HepG2 (cell line): ENCODE measurements around the gene SKIL. TPM values are rescaled to one million over a fixed set of nuclear protein-coding genes. Genes with fewer than 3 reads are reported as not detected.

ENCODE experiments used
- AKAP8 ChIP-seq: sonication (generic); formaldehyde crosslinking; IDR thresholded peaks from 2 replicates; pipeline ENCODE4 v1.5.1; 2020; ENCODE audit warnings: mild to moderate bottlenecking, missing genetic modification reagents
- ATF4 ChIP-seq, 2 experiments: fragments of 450-650 bp in 1 of 2; sonication (generic) in 1 of 2; formaldehyde crosslinking; IDR thresholded peaks; 2 replicates each; pipeline versions ENCODE4 v1.5.0 to v1.8.0; 2020 to 2022; ENCODE audit warnings: mild to moderate bottlenecking in 1 of 2, missing genetic modification reagents in 1 of 2
- CENPX ChIP-seq: sonication (generic); formaldehyde crosslinking; IDR thresholded peaks from 2 replicates; pipeline ENCODE4 v1.9.0; 2021; ENCODE audit warnings: mild to moderate bottlenecking, missing genetic modification reagents, moderate library complexity
- FOXC1 ChIP-seq: sonication (generic); formaldehyde crosslinking; IDR thresholded peaks from 2 replicates; pipeline ENCODE4 v1.8.0; 2022; ENCODE audit warnings: mild to moderate bottlenecking, missing genetic modification reagents, borderline replicate concordance
- FOXO1 ChIP-seq: sonication (generic); formaldehyde crosslinking; IDR thresholded peaks from 2 replicates; pipeline ENCODE4 v1.4.0; 2020; ENCODE audit warnings: missing genetic modification reagents
- GABPA ChIP-seq, 2 experiments: IDR thresholded peaks; 2 replicates each; pipeline ENCODE4 v1.6.1; 2011 to 2016; ENCODE audit warnings: low read depth in 2 of 2, low read length in 1 of 2, missing biosample characterization in 1 of 2, missing genetic modification characterization in 1 of 2
- HMGA1 ChIP-seq: sonication (generic); formaldehyde crosslinking; conservative IDR thresholded peaks from 2 replicates; pipeline ENCODE4 v1.4.0; 2020; ENCODE audit warnings: missing genetic modification reagents
- NR2F1 ChIP-seq, 2 experiments: fragments of 450-650 bp in 1 of 2; formaldehyde crosslinking in 1 of 2; IDR thresholded peaks; 2 replicates each; pipeline versions ENCODE4 v1.5.0 to v1.6.1; 2016 to 2020; ENCODE audit warnings: mild to moderate bottlenecking in 1 of 2, missing compliant biosample characterization in 1 of 2, missing genetic modification reagents in 1 of 2, moderate library complexity in 1 of 2
- SNAPC2 ChIP-seq: sonication (generic); formaldehyde crosslinking; IDR thresholded peaks from 2 replicates; pipeline ENCODE4 v1.8.1; 2022; ENCODE audit warnings: mild to moderate bottlenecking, missing genetic modification reagents
- SRSF4 ChIP-seq: fragments of 200-400 bp; formaldehyde crosslinking; IDR thresholded peaks from one replicate; pipeline ENCODE4 v1.6.1; 2018; ENCODE audit warnings: mild to moderate bottlenecking, low read depth, low read length, moderate library complexity; ENCODE audit not compliant: poor library complexity, severe bottlenecking
- TCF7 ChIP-seq: sonication (generic); IDR thresholded peaks from 2 replicates; pipeline ENCODE4 v1.6.1; 2016; ENCODE audit warnings: antibody characterized with exemption, low read depth
- ZFX ChIP-seq: sonication (generic); formaldehyde crosslinking; IDR thresholded peaks from 2 replicates; pipeline ENCODE4 v1.4.0; 2020; ENCODE audit warnings: mild to moderate bottlenecking, low read depth, missing genetic modification reagents, moderate library complexity
- ZFY ChIP-seq: sonication (generic); formaldehyde crosslinking; IDR thresholded peaks from 2 replicates; pipeline ENCODE4 v1.4.0; 2020; ENCODE audit warnings: missing genetic modification reagents
- ZNF225 ChIP-seq: sonication (generic); formaldehyde crosslinking; IDR thresholded peaks from 2 replicates; pipeline ENCODE4 v1.4.0; 2020; ENCODE audit warnings: mild to moderate bottlenecking, missing genetic modification reagents
- ZNF30 ChIP-seq: sonication (generic); formaldehyde crosslinking; IDR thresholded peaks from 2 replicates; pipeline ENCODE4 v1.5.0; 2020; ENCODE audit warnings: mild to moderate bottlenecking, missing genetic modification reagents
- ZNF619 ChIP-seq: sonication (generic); formaldehyde crosslinking; IDR thresholded peaks from 2 replicates; pipeline ENCODE4 v1.4.0; 2020; ENCODE audit warnings: mild to moderate bottlenecking, missing genetic modification reagents
- ZNF850 ChIP-seq: sonication (generic); formaldehyde crosslinking; conservative IDR thresholded peaks from 2 replicates; pipeline ENCODE4 v1.9.0; 2021; ENCODE audit warnings: mild to moderate bottlenecking, missing genetic modification reagents
- polyA plus RNA-seq, 8 experiments: library from polyadenylated mRNA; depleted of rRNA in 3 of 8; stranded (reverse) in 7 of 8; unstranded in 1 of 8; fragments of >200 nt; fragmentation: Illumina TruSeq in 4 of 8; extraction: Trizol in 4 of 8; gene quantifications; 2 replicates each; pipeline versions ENCODE4 v1.2.1 to v1.2.3, GENCODE V29; 2011 to 2016; ENCODE audit warnings: low read depth in 4 of 8, missing spikeins in 1 of 8, mixed read lengths in 1 of 8; ENCODE audit not compliant: insufficient read depth in 1 of 8
- total RNA-seq, 5 experiments: library from RNA; depleted of rRNA; stranded (reverse); fragments of >200 nt; fragmentation: Illumina TruSeq; extraction: Trizol; gene quantifications; 2 replicates each; pipeline ENCODE4 v1.2.3, GENCODE V29; 2016; ENCODE audit warnings: low read depth in 1 of 5
- TF ChIP-seq, protein P1 (sequence below): sonication (generic); formaldehyde crosslinking; IDR thresholded peaks from 2 replicates; pipeline ENCODE4 v1.8.0; 2022; ENCODE audit warnings: mild to moderate bottlenecking, missing genetic modification reagents, borderline replicate concordance
- TF ChIP-seq, protein P2 (sequence below): sonication (generic); formaldehyde crosslinking; IDR thresholded peaks from 2 replicates; pipeline ENCODE4 v1.4.0; 2020; ENCODE audit warnings: missing genetic modification reagents, borderline replicate concordance
- TF ChIP-seq, protein P3 (sequence below): sonication (generic); formaldehyde crosslinking; IDR thresholded peaks from 2 replicates; pipeline ENCODE4 v1.4.0; 2020; ENCODE audit warnings: missing genetic modification reagents, borderline replicate concordance

Gene SKIL
- total and polyA plus RNA-seq, 2 of the 13 experiments (the other 11 are each of a cell fraction or from before 2014, with no cell fraction given): 5.2 to 20.7 TPM

- TF ChIP-seq HMGA1 (CRISPR knock-in tag) (no peak), ZNF619 (no peak), ATF4 (CRISPR knock-in tag; IDR thresholded peaks at IDR 0.05) (no peak), TCF7 (no peak), SRSF4 (no peak), SNAPC2 (CRISPR knock-in tag) (no peak), ZFY (CRISPR knock-in tag) (peak; percentile 17; the same call in 1 of the 2 replicates), FOXO1 (no peak), ZNF30 (CRISPR knock-in tag) (no peak), ZNF850 (CRISPR knock-in tag) (no peak), ZNF225 (CRISPR knock-in tag) (0 out of 2 replicates have a peak, but pooled peaks have one; percentile 9), ZFX (peak; percentile 33; the same call in 1 of the 2 replicates), CENPX (CRISPR knock-in tag) (no peak), AKAP8 (CRISPR knock-in tag) (no peak), GABPA (IDR thresholded peaks at IDR 0.05; ENCODE audit: low read depth, low read length) (no peak), GABPA (CRISPR knock-in tag; IDR thresholded peaks at IDR 0.05; ENCODE audit: low read depth) (no peak), FOXC1 (0 out of 2 replicates have a peak, but pooled peaks have one; percentile 24), NR2F1 (CRISPR knock-in tag; IDR thresholded peaks at IDR 0.05) (no peak)
- TF ChIP-seq, protein P1, sequence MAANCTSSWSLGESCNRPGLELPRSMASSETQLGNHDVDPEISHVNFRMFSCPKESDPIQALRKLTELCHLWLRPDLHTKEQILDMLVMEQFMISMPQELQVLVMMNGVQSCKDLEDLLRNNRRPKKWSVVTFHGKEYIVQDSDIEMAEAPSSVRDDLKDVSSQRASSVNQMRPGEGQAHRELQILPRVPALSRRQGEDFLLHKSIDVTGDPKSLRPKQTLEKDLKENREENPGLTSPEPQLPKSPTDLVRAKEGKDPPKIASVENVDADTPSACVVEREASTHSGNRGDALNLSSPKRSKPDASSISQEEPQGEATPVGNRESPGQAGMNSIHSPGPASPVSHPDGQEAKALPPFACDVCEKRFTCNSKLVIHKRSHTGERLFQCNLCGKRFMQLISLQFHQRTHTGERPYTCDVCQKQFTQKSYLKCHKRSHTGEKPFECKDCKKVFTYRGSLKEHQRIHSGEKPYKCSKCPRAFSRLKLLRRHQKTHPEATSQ (CRISPR knock-in tag): no peak
- TF ChIP-seq, protein P2, sequence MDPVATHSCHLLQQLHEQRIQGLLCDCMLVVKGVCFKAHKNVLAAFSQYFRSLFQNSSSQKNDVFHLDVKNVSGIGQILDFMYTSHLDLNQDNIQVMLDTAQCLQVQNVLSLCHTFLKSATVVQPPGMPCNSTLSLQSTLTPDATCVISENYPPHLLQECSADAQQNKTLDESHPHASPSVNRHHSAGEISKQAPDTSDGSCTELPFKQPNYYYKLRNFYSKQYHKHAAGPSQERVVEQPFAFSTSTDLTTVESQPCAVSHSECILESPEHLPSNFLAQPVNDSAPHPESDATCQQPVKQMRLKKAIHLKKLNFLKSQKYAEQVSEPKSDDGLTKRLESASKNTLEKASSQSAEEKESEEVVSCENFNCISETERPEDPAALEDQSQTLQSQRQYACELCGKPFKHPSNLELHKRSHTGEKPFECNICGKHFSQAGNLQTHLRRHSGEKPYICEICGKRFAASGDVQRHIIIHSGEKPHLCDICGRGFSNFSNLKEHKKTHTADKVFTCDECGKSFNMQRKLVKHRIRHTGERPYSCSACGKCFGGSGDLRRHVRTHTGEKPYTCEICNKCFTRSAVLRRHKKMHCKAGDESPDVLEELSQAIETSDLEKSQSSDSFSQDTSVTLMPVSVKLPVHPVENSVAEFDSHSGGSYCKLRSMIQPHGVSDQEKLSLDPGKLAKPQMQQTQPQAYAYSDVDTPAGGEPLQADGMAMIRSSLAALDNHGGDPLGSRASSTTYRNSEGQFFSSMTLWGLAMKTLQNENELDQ (CRISPR knock-in tag): no peak
- TF ChIP-seq, protein P3, sequence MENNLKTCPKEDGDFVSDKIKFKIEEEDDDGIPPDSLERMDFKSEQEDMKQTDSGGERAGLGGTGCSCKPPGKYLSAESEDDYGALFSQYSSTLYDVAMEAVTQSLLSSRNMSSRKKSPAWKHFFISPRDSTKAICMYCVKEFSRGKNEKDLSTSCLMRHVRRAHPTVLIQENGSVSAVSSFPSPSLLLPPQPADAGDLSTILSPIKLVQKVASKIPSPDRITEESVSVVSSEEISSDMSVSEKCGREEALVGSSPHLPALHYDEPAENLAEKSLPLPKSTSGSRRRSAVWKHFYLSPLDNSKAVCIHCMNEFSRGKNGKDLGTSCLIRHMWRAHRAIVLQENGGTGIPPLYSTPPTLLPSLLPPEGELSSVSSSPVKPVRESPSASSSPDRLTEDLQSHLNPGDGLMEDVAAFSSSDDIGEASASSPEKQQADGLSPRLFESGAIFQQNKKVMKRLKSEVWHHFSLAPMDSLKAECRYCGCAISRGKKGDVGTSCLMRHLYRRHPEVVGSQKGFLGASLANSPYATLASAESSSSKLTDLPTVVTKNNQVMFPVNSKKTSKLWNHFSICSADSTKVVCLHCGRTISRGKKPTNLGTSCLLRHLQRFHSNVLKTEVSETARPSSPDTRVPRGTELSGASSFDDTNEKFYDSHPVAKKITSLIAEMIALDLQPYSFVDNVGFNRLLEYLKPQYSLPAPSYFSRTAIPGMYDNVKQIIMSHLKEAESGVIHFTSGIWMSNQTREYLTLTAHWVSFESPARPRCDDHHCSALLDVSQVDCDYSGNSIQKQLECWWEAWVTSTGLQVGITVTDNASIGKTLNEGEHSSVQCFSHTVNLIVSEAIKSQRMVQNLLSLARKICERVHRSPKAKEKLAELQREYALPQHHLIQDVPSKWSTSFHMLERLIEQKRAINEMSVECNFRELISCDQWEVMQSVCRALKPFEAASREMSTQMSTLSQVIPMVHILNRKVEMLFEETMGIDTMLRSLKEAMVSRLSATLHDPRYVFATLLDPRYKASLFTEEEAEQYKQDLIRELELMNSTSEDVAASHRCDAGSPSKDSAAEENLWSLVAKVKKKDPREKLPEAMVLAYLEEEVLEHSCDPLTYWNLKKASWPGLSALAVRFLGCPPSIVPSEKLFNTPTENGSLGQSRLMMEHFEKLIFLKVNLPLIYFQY: no peak
Measured at GRCh38 chr3:170355738-170356595, 1.5 kb upstream of the SKIL start (continued).
